ENCODE measurements around the gene TLE3.

DNA sequence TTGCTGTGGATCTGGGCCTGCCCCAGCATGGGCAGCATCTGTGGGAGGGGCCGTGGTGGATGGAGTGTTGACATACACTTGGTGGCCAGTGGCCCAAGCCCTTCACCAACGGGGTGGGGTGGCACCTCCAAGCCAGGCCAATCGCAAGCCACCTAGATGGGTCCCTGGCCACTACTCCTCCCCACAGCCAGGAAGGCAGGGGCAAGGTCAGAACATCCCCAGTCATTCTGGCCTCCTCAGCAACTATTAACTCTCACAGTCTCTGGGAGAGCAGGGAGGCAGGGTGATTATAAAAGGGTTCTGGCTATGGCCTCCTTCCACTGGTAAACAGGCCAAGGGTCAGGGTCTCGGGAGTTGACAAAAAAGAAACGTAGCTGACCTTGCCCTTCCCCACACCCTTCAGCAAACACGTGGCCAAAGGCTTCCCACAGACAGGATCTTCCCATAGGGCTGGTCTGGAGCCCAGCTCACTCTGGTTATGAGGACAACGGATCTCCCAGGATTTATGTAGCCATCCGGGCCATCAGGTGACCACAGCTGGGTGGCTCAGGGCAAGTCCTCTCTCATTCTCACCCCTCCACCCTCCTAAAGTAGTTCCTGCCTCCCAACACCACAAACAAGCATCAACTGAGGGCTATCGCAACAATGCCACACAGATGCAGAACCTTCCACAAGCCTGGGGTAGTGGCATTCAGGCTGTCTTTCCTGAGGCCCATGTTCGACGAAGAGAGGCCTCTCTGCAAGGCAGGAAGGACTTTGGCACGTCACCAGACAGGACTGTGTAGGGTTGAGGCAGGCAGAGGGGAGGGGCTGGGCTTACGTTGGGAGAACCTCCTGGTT lies 18.9 kb downstream of the TLE3 start:
- TF ChIP-seq EP300 (IDR thresholded peaks at IDR 0.05) (no peak), CTCF (IDR thresholded peaks at IDR 0.05) (no peak)
- TF ChIP-seq, protein P1, sequence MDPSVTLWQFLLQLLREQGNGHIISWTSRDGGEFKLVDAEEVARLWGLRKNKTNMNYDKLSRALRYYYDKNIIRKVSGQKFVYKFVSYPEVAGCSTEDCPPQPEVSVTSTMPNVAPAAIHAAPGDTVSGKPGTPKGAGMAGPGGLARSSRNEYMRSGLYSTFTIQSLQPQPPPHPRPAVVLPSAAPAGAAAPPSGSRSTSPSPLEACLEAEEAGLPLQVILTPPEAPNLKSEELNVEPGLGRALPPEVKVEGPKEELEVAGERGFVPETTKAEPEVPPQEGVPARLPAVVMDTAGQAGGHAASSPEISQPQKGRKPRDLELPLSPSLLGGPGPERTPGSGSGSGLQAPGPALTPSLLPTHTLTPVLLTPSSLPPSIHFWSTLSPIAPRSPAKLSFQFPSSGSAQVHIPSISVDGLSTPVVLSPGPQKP (IDR thresholded peaks at IDR 0.05; ENCODE audit: low read depth, low read length): no peak

Measured in A549 (cell line).